Uterus (tissue), 4 donors: ENCODE measurements around the gene KCMF1. TPM values are rescaled to one million over a fixed set of nuclear protein-coding genes. Genes with fewer than 3 reads are reported as not detected.

ENCODE experiments used
- DNase-seq, 2 donors: peaks; one replicate each; pipeline ENCODE4 v3.0.0-alpha.2; 2019 to 2020
- H3K27ac ChIP-seq, 2 donors: fragments of 200-600 bp; sonication (generic); 1 replicate in 1 of 2; 2 replicates in 1 of 2; pipeline ENCODE4 v1.5.1; 2016 to 2018
- H3K27me3 ChIP-seq, 2 donors: fragments of 200-600 bp; sonication (generic); one replicate each; pipeline ENCODE4 v1.5.1; 2018 to 2019; ENCODE audit warnings: control low read depth in 1 of 2
- H3K36me3 ChIP-seq, 2 donors: fragments of 200-600 bp; sonication (generic); one replicate each; pipeline ENCODE4 v1.5.1; 2019; ENCODE audit warnings: control low read depth in 1 of 2
- H3K4me1 ChIP-seq, 2 donors: fragments of 200-600 bp; sonication (generic); one replicate each; pipeline ENCODE4 v1.5.1; 2018 to 2019; ENCODE audit warnings: control low read depth in 1 of 2
- H3K4me3 ChIP-seq, 2 donors: fragments of 200-600 bp; sonication (generic); 1 replicate in 1 of 2; 2 replicates in 1 of 2; pipeline ENCODE4 v1.5.1; 2018 to 2019; ENCODE audit warnings: mild to moderate bottlenecking in 1 of 2
- H3K9me3 ChIP-seq, 2 donors: fragments of 200-600 bp; sonication (generic); one replicate each; pipeline ENCODE4 v1.5.1; 2019; ENCODE audit warnings: control low read depth in 1 of 2
- POLR2A ChIP-seq, 2 donors: fragments of 450-650 bp; IDR thresholded peaks; one replicate each; pipeline ENCODE4 v1.6.1; 2016; ENCODE audit warnings: antibody characterized with exemption in 2 of 2, mild to moderate bottlenecking in 1 of 2, moderate library complexity in 1 of 2
- intact Hi-C: fragments of 100-400 bp; cut with DNase I; formaldehyde crosslinking; loops from one replicate; pipeline ENCODE4 v1.15.1; 2023; ENCODE audit warnings: low total_unique reads
- total RNA-seq, 4 donors: library from RNA; depleted of rRNA in 3 of 4; stranded (reverse); fragments of >200 nt in 3 of 4; gene quantifications; one replicate each; pipeline versions ENCODE4 v1.1.0 to v1.2.4, GENCODE V29; 2014 to 2023
- TF ChIP-seq, protein P1 (sequence below), 4 experiments: fragments of 200-600 bp in 2 of 4; fragments of 450-650 bp in 2 of 4; sonication (generic) in 2 of 4; IDR thresholded peaks; one replicate each; pipeline ENCODE4 v1.5.1; 2016 to 2019; ENCODE audit warnings: antibody characterized with exemption in 4 of 4, mild to moderate bottlenecking in 2 of 4, moderate library complexity in 1 of 4
- donor health status: DM: yes; HTN: yes; CAD: no.

KCMF1 gene
- total RNA-seq, 4 donors from 2014 or later: 6.9 to 58.3 (median 35.9) TPM

DNA sequence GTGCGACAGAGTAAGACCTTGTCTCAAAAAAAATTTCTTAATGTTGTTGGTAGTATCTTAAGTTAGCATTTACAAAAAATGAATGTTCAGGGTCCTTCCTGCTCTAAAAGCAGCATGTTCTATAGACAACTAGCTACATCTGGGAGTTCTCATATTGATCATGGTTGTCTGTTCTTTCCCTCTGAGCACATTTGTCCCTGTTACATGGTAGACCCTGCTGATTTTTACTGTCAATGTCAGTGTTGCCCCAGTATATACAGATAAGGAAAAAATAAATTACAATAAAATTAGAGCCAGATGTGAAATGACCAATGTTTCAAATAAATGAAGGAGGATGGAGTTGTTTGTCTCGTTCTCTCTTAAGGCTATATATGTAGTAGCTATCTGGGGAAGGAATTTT is 63.2 kb downstream of the KCMF1 start:
- Histone ChIP-seq H3K4me3 (no peak overlapping the region), H3K9me3 (no peaks in the 10 kb centered on the region), H3K27me3 (no peaks in the 10 kb centered on the region), H3K4me1 (no peaks in the 10 kb centered on the region), H3K27ac (no peak overlapping the region), H3K36me3 (no peaks in the 10 kb centered on the region)
- intact Hi-C loops: no loop called here
- DNase-seq: no peak
- no peak for TF ChIP-seq POLR2A (IDR thresholded peaks at IDR 0.05)
- TF ChIP-seq, protein P1, sequence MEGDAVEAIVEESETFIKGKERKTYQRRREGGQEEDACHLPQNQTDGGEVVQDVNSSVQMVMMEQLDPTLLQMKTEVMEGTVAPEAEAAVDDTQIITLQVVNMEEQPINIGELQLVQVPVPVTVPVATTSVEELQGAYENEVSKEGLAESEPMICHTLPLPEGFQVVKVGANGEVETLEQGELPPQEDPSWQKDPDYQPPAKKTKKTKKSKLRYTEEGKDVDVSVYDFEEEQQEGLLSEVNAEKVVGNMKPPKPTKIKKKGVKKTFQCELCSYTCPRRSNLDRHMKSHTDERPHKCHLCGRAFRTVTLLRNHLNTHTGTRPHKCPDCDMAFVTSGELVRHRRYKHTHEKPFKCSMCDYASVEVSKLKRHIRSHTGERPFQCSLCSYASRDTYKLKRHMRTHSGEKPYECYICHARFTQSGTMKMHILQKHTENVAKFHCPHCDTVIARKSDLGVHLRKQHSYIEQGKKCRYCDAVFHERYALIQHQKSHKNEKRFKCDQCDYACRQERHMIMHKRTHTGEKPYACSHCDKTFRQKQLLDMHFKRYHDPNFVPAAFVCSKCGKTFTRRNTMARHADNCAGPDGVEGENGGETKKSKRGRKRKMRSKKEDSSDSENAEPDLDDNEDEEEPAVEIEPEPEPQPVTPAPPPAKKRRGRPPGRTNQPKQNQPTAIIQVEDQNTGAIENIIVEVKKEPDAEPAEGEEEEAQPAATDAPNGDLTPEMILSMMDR (IDR thresholded peaks at IDR 0.05): no peak

DNA sequence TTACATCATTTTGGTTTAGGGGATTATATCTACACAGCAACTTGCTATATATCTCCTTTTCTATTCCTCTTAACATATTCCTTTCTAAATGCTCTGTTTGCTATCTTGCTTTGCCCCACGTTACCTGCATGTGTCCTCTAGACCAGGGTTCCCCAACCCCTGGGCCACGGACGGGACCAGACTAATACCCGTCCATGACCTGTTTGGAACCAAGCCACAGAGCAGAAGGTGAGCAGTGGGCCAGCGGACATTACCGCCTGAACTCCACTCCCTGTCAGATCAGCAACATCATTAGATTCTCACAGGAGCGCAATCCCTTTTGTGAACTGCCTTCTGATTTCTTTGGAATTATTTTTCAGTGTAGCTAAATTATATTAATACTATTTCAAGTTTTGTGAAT is 66.7 kb downstream of the KCMF1 start:
- Histone ChIP-seq H3K27me3 (no peaks in the 10 kb centered on the region), H3K4me1 (no peaks in the 10 kb centered on the region), H3K9me3 (no peaks in the 10 kb centered on the region), H3K36me3 (no peaks in the 10 kb centered on the region), H3K4me3 (no peak overlapping the region), H3K27ac (no peak overlapping the region)
- TF ChIP-seq POLR2A (IDR thresholded peaks at IDR 0.05): no peak
- TF ChIP-seq, protein P1 (IDR thresholded peaks at IDR 0.05): no peak
- no peak for DNase-seq
- intact Hi-C loops: no loop called here

DNA sequence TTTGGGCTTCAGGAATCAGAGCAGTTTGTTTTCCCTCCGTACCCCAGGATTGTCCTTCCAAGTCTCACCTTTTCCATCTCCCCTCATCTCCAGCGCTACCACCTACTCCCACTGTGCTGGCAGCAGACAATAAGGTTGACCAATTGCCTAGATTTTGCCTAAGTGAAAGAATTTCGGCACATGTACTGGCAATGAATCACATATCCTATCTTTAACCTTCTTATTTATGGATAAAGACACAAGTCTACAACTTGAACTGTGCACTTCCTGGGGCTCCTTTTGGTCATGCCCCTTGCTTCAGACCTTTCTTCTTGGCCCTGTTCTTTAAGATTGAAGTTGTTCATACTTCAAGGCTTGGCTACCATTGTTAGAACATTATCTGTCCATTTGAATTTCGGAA is 71.4 kb downstream of the KCMF1 start:
- DNase-seq: no peak
- no peaks in the 10 kb centered on the region for H3K4me1 ChIP-seq
- H3K27ac ChIP-seq: no peak overlapping the region
- H3K4me3 ChIP-seq: no peak overlapping the region
- H3K27me3 ChIP-seq: no peaks in the 10 kb centered on the region
- no peaks in the 10 kb centered on the region for H3K9me3 ChIP-seq
- intact Hi-C loops: no loop called here
- no peaks in the 10 kb centered on the region for H3K36me3 ChIP-seq
- TF ChIP-seq, protein P1 (IDR thresholded peaks at IDR 0.05): no peak
- TF ChIP-seq POLR2A (IDR thresholded peaks at IDR 0.05): no peak

DNA sequence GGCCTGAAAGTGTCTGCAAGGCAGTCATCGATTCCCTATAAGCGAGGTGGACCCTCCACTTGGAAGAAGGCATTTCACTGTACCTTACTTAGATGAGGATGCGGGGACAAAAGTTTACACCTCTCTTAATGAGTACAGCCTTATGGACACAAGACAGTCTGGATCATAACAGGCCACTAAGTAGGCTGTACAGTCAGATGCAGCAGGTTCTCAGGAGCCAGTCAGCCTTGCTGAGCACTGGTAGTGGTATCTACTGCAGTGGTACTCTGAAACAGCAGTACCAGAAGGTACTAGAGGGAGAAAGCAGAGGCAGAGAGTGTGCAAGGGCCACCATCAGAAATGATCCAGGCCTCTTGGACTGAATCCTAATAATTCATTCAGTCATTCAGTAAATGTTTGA is 77.6 kb downstream of the KCMF1 start:
- Histone ChIP-seq H3K27me3 (no peaks in the 10 kb centered on the region), H3K4me3 (no peak overlapping the region), H3K36me3 (no peaks in the 10 kb centered on the region), H3K9me3 (no peaks in the 10 kb centered on the region), H3K27ac (no peak overlapping the region), H3K4me1 (no peaks in the 10 kb centered on the region)
- intact Hi-C loops: no loop called here
- TF ChIP-seq, protein P1 (IDR thresholded peaks at IDR 0.05): no peak
- TF ChIP-seq POLR2A (IDR thresholded peaks at IDR 0.05): no peak
- no peak for DNase-seq

DNA sequence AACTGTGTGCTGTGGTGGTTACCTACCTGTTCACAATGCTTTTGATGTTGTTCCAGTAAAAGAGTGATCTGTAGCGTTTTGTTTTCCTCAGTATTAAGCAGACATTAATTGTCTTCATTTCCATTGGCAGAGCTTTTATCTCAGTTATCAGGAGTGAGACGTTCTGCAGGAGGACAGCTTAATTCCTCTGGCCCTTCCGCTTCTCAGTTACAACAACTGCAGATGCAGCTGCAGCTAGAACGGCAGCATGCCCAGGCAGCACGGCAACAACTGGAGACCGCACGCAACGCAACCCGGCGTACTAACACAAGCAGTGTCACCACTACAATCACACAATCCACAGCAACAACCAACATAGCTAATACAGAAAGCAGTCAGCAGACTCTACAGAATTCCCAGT is 78.3 kb downstream of the KCMF1 start:
- TF ChIP-seq POLR2A (IDR thresholded peaks at IDR 0.05): no peak
- TF ChIP-seq, protein P1 (IDR thresholded peaks at IDR 0.05): no peak
- Histone ChIP-seq H3K4me1 (no peaks in the 10 kb centered on the region), H3K27ac (no peak overlapping the region), H3K27me3 (no peaks in the 10 kb centered on the region), H3K4me3 (no peak overlapping the region), H3K36me3 (no peaks in the 10 kb centered on the region), H3K9me3 (no peaks in the 10 kb centered on the region)
- intact Hi-C loops: no loop called here
- no peak for DNase-seq
